Endodermal cell (in vitro differentiated cells): Measurements from ENCODE around the gene PIP5K1C. TPM values are rescaled to one million over a fixed set of nuclear protein-coding genes. Genes with fewer than 3 reads are reported as not detected.

Source experiments
- DNase-seq: peaks from one replicate; pipeline ENCODE4 v3.0.0-alpha.2; 2017
- H3K27ac ChIP-seq: 2 replicates; pipeline ENCODE4 v1.5.1; 2013; ENCODE audit warnings: mild to moderate bottlenecking, low read depth, low read length, moderate library complexity
- H3K27me3 ChIP-seq: 2 replicates; pipeline ENCODE4 v1.6.1; 2013; ENCODE audit warnings: mild to moderate bottlenecking, low read length, moderate library complexity; ENCODE audit not compliant: insufficient read depth, control insufficient read depth, poor library complexity, severe bottlenecking
- H3K36me3 ChIP-seq: 2 replicates; pipeline ENCODE4 v1.7.0; 2013; ENCODE audit warnings: mild to moderate bottlenecking, low read length, moderate library complexity; ENCODE audit not compliant: control insufficient read depth, insufficient read depth
- H3K4me1 ChIP-seq: one replicate; pipeline ENCODE4 v1.7.0; 2013; ENCODE audit warnings: low read length; ENCODE audit not compliant: control insufficient read depth, insufficient read depth
- H3K4me3 ChIP-seq: 2 replicates; pipeline ENCODE4 v1.5.1; 2013; ENCODE audit warnings: mild to moderate bottlenecking, low read length, moderate library complexity
- H3K9ac ChIP-seq: 2 replicates; pipeline ENCODE4 v1.6.1; 2013; ENCODE audit warnings: mild to moderate bottlenecking, low read length, moderate library complexity; ENCODE audit not compliant: poor library complexity, severe bottlenecking; ENCODE audit errors: extremely low read depth
- H3K9me3 ChIP-seq: 2 replicates; pipeline ENCODE4 v1.6.1; 2013; ENCODE audit warnings: mild to moderate bottlenecking, low read length, moderate library complexity; ENCODE audit not compliant: control insufficient read depth
- H3K27ac Mint-ChIP-seq: 2 replicates; pipeline ENCODE4 v1.8.0; 2020; ENCODE audit warnings: mixed read lengths
- H3K27me3 Mint-ChIP-seq: 2 replicates; pipeline ENCODE4 v1.8.0; 2021; ENCODE audit warnings: mild to moderate bottlenecking, mixed read lengths; ENCODE audit not compliant: insufficient read depth
- H3K36me3 Mint-ChIP-seq: 2 replicates; pipeline ENCODE4 v1.8.0; 2020; ENCODE audit warnings: low read depth, mixed read lengths
- H3K4me1 Mint-ChIP-seq: 2 replicates; pipeline ENCODE4 v1.8.0; 2020; ENCODE audit warnings: mixed read lengths
- H3K4me3 Mint-ChIP-seq: 2 replicates; pipeline ENCODE4 v1.8.0; 2020; ENCODE audit warnings: mild to moderate bottlenecking, moderate library complexity, mixed read lengths
- H3K9me3 Mint-ChIP-seq: 2 replicates; pipeline ENCODE4 v1.8.0; 2020; ENCODE audit warnings: mild to moderate bottlenecking, mixed read lengths
- WGBS, 2 experiments: methylation state at CpG; one replicate each; pipeline versions ENCODE4 v1.1.5 to v1.1.7; 2013; ENCODE audit warnings: missing lambda C conversion rate in 2 of 2, mixed read lengths in 1 of 2; ENCODE audit not compliant: insufficient coverage in 1 of 2, insufficient read length in 1 of 2; 5-methylcytosine and 5-hydroxymethylcytosine counted together
- total RNA-seq, 2 donors: library from RNA; stranded (reverse); fragmentation: NEBNext Ultra II Directional in 1 of 2; extraction: Animal tissue kit (Norgen Biotek cat#: 25700) in 1 of 2; gene quantifications; 2 replicates in 1 of 2; 3 replicates in 1 of 2; pipeline ENCODE4 v1.2.1, GENCODE V29; 2021
- TF ChIP-seq, protein P1 (sequence below): fragments of 200-600 bp; sonication (generic); conservative IDR thresholded peaks from 2 replicates; pipeline ENCODE4 v1.5.0; 2021; ENCODE audit warnings: antibody characterized with exemption, mild to moderate bottlenecking

PIP5K1C gene
- total RNA-seq, 2 donors from 2014 or later = 43.5 to 51.5 TPM

DNA sequence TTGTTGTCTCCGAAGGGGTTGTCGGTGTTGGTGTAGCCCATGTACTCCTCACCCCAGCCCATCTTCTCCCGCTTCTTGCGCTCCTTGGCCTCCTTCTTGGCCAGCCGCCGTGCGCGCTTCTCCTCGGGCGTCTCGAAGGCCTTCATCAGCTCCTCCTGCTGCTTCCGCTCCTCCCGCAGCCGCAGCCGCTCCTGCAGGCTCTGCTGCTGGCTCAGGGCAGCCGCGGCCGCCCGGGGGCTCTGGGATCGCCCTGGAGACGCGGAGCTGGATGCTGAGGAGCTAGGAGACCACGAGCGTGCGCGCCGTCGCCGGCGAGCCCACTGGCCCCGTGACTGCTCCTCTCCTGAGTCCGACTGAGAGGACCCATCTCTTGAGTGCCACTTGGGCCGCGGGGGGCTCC is 76.6 kb downstream of the PIP5K1C start:
- Mint-ChIP-seq H3K27ac (peak overlapping the region; percentile 20), H3K9me3 (no peaks in the 10 kb centered on the region), H3K27me3 (no peaks in the 10 kb centered on the region), H3K4me1 (peaks cover 6% of the 10 kb centered on the region), H3K36me3 (peaks cover 16% of the 10 kb centered on the region), H3K4me3 (no peak overlapping the region)
- Histone ChIP-seq H3K9me3 (no peaks in the 10 kb centered on the region), H3K9ac (no peak overlapping the region), H3K27me3 (no peaks in the 10 kb centered on the region), H3K36me3 (peaks cover 13% of the 10 kb centered on the region), H3K4me3 (no peak overlapping the region), H3K27ac (no peak overlapping the region), H3K4me1 (peaks cover 3% of the 10 kb centered on the region)
- no peak for DNase-seq
- TF ChIP-seq, protein P1, sequence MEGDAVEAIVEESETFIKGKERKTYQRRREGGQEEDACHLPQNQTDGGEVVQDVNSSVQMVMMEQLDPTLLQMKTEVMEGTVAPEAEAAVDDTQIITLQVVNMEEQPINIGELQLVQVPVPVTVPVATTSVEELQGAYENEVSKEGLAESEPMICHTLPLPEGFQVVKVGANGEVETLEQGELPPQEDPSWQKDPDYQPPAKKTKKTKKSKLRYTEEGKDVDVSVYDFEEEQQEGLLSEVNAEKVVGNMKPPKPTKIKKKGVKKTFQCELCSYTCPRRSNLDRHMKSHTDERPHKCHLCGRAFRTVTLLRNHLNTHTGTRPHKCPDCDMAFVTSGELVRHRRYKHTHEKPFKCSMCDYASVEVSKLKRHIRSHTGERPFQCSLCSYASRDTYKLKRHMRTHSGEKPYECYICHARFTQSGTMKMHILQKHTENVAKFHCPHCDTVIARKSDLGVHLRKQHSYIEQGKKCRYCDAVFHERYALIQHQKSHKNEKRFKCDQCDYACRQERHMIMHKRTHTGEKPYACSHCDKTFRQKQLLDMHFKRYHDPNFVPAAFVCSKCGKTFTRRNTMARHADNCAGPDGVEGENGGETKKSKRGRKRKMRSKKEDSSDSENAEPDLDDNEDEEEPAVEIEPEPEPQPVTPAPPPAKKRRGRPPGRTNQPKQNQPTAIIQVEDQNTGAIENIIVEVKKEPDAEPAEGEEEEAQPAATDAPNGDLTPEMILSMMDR = no peak
- 96 to 97% methylated on average over 27 to 34 of the region's 34 CpGs for WGBS, 2 experiments

DNA sequence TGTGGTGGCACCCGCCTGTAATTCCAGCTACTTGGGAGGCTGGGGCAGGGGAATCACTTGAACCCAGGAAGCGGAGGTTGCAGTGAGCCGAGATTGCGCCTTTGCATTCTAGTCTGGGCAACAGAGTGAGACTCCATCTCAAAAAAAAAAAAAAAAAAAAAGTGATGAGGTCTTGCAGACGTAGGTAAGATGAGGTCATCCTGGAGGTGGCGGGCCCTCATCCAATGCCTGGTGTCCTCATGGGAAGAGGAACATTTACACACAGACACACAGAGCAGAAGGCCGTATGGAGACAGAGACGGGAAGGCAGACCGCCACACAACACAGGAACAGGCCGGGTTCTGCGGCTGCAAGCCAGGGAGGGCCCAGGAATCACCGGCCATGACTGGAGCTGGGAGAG is 78.0 kb downstream of the PIP5K1C start:
- Histone ChIP-seq H3K4me1 (peaks cover 3% of the 10 kb centered on the region), H3K36me3 (peaks cover 15% of the 10 kb centered on the region), H3K9ac (no peak overlapping the region), H3K27me3 (no peaks in the 10 kb centered on the region), H3K27ac (no peak overlapping the region), H3K9me3 (no peaks in the 10 kb centered on the region), H3K4me3 (no peak overlapping the region)
- TF ChIP-seq, protein P1 = no peak
- Mint-ChIP-seq H3K4me1 (peaks cover 6% of the 10 kb centered on the region), H3K9me3 (no peaks in the 10 kb centered on the region), H3K36me3 (peaks cover 17% of the 10 kb centered on the region), H3K27me3 (no peaks in the 10 kb centered on the region), H3K4me3 (no peak overlapping the region), H3K27ac (no peak overlapping the region)
- no peak for DNase-seq
- WGBS, 2 experiments = 86 to 92% methylated on average over 8 to 12 of the region's 12 CpGs

DNA sequence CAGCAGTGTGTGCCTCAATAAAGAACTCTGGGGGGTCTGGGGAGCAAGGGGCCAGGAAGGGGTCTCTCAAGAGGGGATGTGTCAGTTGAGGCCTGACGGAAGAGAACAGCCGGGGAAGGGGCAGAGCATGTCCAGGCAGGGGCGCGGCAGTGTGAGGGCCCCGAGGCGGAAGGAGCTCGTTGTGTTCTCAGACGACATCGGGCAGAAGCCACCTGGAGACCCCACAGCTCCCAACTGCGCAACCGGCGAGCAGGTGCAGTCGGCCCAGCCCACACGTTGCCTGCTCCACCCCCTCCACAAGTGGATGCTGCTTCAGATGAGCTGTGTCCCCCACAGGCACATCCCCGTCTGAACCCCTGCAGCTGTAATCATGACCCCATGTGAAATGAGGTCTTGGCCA is 78.6 kb downstream of the PIP5K1C start:
- Mint-ChIP-seq H3K4me1 (peaks cover 6% of the 10 kb centered on the region), H3K27me3 (no peaks in the 10 kb centered on the region), H3K4me3 (no peak overlapping the region), H3K27ac (no peak overlapping the region), H3K9me3 (no peaks in the 10 kb centered on the region), H3K36me3 (peaks cover 19% of the 10 kb centered on the region)
- WGBS, 2 experiments = 94 to 95% methylated on average over 11 to 15 of the region's 15 CpGs
- Histone ChIP-seq H3K36me3 (peaks cover 15% of the 10 kb centered on the region), H3K9ac (no peak overlapping the region), H3K27me3 (no peaks in the 10 kb centered on the region), H3K4me1 (peaks cover 3% of the 10 kb centered on the region), H3K9me3 (no peaks in the 10 kb centered on the region), H3K27ac (no peak overlapping the region), H3K4me3 (no peak overlapping the region)
- TF ChIP-seq, protein P1 = no peak
- DNase-seq = no peak
